ENCODE measurements around the gene PPFIA4.

PPFIA4 gene

DNA sequence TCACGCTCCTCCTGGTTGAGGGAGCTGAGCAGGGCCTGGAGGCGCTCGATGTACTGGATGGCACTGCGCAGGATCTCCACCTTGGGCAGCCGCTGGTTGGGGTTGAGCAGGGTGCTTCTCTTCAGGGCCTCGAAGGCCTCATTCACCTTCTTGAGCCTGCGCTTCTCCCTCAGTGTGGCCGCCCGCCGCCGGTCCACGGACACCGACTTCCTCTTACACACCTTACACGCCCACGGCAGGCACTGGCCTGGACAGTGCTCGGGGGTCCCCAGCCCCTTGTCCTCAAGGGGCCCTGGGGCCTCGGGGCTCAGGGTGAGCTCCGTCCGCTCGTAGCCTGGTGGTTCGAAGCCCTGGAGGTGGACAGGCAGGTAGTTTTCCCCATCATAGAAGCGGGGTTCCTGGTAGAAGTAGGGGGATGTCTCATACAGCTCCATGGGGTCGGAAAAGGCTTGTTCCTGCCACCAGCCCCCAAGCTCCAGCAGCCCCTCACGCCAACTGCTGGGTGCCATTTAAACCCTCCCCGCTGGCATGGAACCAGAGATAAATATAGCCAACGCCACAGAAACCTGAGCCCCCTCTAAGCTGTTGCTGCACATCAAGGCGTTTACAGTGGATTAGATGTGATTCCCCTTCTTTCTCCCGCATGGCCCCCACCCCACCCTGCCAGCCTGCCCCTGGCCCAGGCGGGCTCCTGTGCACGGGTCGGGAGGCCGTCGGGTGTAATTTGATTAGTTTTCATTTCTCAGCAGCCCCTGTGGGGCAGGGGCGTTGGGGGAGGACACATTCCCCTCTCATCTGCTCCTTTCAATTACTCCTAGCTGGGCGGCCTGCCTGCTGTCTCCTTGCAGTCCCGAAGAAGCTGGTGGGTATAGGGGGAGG is 59.5 kb downstream of the PPFIA4 start, which contains the start of gene MYOG:
Gene MYOG, minus strand, starts transcription at position 485 of the 879 bp plus-strand sequence. Its CDS starts 51 bp downstream, at position 434.
- no peak for DNase-seq

DNA sequence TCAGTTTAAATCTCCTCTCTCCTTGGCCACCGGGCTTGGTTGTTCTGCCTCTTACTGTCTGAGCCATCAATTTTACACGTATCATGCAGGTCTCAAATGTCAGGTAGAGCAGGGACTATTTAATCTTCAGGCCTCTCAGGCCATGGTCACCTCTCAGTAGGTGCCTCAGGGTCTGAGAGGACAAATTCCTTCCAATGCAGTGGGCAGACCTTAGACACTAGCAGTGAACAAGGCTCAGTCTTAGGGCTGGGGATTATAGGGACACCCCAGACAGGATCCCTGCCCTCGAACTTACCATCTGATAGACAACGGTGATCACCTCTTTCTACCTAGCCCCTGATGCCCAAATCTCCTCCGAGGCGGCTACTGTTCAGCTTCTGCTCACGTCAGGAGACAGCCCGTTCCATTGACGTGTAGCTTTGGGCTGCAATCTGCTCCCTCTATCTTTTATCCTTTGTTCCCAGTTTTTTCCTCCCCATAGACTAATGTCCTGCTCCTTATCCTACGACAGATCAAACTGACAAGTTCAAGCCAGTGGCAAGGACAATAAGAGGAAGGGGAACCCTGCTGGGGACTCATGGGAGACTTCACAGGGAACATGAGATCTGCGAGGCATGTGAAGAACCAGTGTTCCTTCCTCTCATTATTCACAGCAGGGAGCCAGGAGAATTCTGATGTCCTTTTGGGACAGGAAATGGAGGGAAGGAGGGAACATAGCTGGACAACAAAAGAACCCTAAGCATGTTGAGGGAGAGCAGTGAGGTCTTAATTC is 60.9 kb downstream of the PPFIA4 start:
- no peak for DNase-seq

DNA sequence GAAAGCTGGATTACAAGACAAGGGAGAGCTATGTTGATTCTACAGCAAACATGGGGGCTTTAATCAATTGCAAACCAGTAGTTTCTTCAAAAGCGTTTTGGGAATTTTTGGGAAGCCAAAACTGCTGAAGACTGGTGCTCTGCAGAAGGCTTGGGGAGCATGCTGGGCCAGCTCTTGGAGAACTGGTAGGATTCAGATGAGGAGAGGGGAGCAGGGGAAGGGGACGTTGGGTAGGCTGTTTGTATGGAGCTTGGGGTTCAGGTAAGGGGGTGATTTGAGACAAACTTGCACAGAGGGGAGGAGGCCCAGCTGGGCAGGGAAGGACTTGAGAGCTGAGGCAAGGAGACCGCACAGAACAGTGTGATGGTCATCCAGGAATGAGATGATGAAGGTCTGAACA is 62.1 kb downstream of the PPFIA4 start:
- no peak for DNase-seq

DNA sequence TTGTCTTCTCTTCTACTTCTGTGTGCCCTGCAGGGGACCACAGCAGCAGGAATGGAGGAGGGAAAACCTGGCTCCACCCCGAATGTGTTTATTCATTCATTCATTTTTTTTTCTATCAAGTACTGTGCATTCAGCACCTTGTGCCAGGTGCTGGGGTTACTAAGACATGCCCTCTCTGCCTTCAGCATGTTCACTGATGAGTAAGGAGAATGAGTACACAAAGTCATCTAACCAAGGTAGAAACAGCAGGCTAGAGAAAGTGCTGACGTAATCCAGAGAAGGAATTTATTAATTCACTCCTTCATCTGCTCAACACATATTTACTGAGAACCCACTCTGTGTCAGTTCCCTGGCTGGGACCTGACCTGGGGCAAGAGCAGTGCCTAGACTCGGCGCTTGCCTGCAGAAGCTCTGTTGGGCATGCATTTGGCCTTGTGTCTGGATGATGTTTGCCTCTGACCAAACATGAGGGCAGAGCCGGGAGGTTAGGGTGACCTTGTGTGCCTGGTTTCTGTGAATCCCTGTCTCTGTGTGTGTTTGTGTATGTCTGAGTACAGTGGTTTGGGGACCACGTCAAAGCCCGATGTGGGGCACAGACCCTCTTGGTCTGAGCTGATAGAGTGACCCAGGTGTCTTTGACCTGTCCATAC is 62.8 kb downstream of the PPFIA4 start:
- DNase-seq: no peak

DNA sequence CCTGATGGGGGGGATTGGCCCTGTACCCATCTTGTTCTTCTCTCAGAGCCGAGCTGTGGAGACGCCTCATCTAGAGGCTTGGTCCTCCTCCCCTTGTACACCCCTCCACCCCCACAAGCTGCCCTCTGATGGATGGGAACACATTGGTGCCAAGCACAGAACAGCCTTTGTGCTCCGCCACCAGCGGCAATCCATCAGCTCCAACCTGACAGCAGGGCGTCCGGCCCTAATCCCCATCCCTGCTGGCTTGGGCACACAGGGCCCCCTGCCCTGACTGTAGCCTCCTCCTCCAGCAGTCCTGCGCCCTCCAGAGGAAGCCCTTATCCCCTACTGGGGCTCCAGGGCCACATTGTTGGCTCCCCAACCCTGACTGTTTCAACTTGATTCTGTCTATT is 63.4 kb downstream of the PPFIA4 start:
- DNase-seq: no peak

DNA sequence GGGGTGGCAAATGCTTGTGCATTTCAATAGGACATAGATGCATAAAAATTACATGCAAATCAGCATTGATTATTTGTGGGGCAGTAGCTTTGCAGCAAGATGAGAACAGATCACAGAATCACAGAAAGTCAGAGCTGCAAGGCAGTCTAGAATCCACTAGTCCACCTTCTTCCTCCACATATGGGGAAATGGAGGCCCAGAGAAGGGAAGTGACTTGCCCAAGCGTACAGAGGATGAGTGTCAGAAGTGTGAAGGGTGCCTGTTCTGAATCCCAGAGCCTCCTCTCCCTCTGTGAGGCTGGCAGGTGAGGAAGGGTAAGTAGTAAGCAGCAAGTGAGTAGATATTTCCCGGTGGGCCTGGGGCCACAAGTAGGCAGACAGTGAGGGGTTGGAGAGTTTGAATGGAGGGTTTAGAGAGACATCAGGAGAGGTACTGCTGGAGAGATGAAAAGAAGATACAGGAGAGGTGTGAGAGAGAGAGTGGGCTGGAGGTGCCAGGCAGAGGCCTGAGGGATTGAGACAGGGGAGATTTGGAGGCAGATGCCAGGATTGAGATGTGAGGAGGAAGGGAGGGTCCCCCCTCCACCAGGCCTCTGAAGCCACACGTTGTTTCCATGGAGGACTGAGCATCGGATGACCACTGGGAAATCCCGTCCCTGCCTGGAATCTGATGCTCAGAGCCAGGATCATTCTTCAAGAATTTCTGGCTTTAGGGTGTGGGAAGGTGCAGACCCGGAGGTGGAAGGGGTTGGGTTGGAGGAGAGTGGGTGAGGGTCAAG is 64.3 kb downstream of the PPFIA4 start:
- no peak for DNase-seq

DNA sequence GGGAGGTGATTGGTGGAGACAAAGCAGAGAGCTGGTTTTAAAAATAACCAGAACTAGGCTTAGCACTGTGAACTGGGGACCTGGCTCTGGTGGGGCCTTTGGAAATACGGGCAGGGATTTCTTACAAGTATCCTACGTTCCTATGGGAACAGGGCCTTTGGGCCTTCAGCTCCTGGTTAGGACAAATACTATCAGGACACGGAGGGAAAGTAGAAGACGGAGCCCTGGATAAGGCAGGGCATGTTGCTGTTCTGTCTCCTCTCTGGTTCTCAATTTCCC is 64.8 kb downstream of the PPFIA4 start:
- no peak for DNase-seq

DNA sequence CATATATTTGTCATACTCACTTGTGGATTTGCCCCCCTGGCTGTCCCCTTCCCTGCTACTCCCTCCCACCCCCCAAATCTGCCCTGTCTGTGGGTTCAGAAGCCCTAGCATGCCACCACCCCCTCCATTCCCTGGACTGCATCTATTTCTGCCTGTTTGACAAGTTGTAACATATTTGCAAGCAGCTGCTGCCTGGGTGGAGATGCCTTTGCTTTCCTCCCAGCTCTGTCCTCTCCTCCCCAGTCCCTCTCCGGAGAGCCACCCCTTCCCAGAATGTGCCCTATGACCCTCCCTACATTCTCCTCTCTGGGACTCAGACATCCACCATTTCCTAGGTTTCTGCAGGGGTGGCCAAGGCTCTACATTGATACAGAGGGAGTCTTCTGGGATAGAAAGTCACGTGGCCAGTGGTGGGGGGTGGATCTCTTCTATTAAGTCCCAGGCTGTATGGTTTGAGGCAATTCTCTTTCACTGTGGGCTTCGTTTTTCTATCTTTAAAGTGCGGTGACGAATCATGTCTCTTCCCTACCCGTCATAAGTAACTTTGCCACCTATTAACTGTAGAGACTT is 65.6 kb downstream of the PPFIA4 start:
- DNase-seq: no peak

DNA sequence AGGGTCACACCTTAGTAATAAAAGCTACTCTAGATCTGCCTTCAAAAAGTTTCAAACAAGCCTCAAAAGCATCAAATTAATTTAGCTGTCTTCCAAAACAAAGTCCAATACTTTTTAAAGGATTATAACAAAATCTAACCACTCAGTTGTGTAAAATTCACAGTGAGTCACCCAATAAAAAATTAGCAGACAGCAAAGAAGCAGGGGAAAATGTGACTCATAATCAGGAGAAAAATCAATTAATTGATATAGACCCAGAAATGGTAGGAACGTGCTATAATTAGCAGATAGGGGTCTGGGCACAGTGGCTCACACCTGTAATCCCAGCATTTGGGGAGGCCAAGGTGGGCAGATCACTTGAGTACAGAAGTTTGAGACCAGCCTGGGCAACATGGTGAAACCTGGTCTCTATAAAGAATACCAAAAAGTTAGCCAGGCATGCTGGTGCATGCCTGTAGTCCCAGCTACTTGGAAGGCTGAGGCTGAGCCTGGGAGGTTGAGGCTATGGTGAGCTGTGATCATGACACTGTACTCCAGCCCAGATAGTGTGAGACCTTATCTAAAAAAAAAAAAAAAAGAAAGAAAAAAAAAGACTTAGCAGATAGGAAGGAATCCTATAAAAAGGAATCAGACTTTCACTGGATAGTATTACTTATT is 67.6 kb downstream of the PPFIA4 start:
- DNase-seq: no peak

DNA sequence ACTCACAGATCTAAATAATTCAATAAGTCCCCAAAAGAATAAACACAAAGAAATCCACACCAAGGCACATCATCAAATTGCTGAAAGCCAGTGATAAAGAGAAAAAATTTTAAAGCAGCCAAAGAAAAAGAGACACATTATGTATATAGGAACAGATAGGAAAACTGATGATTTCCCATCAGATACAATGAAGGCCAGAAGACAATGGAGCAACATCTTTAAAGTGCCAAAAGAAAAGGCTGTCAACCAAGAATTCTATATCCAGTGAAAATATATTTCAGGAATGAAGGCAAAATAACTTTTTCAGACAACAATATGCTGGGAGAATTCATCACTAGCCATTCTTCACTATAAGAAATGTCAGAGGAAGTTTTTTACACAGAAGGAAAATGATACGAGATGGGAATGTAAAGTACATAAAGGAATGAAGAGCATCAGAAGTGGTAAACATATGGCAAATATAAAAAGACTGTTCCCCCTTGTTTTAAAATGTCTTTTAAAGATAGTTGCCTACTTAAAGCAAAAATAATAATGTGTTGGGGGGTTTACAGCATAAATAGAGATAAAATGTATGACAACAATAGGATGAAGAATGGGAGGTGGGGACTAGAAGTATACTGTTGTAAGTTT is 68.9 kb downstream of the PPFIA4 start:
- DNase-seq: no peak

DNA sequence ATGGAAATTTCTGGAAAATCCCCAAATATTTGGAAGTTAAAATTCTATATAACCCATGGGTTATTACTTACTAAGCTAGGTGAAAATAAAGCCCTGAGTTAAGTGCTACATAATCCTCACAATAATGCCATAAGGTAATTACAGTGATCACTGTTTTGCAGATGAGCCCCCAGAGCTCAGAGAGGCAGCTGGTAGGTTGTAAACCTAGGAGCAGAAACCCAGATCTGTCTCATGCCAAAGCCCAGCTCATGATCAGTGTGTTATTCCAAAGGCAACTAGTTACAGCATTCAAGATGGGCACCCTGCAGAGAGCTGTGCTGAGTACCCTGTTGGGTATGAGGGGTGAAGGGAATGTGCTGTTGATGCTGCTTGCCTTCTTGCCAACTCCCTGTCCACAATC is 70.3 kb downstream of the PPFIA4 start:
- no peak for DNase-seq

DNA sequence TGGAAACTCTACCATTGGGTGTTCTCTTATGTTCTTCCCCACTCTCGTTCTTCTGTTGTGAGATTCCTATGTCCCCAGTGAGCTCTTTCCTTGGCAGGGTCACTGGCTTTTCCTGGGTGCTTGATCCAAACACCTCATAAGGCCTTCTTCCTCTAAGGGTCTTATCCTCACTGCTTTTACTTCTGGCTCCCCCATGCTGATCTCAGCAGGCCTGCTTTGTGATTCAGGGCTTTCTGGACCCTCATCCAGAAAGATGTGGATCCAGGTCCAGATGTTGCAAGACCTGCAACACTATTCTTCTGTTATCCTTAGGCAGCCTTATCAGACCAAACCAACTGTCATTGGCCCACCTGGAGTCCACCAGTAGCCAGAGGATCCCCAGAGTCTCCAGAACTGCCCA is 70.7 kb downstream of the PPFIA4 start:
- no peak for DNase-seq

DNA sequence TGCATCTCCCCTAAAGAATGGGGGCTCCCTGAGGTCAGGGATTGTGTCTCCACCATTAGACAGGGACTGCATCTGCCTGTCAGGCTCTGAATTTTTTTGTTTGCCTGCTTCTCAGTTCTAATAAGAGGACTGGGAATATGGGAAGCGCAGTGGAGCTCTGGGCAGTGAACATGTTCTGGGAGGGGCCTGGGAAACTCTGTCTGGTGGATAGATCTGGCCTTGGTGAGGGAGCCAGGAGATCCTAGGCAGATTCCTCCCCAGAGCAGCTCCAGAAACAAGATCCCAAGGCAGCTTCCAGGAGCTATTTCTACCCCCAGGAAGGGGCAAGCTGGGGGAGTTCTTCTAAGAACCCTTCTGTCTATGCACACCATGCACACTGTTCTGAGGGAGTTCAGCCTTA is 72.2 kb downstream of the PPFIA4 start:
- DNase-seq: no peak

DNA sequence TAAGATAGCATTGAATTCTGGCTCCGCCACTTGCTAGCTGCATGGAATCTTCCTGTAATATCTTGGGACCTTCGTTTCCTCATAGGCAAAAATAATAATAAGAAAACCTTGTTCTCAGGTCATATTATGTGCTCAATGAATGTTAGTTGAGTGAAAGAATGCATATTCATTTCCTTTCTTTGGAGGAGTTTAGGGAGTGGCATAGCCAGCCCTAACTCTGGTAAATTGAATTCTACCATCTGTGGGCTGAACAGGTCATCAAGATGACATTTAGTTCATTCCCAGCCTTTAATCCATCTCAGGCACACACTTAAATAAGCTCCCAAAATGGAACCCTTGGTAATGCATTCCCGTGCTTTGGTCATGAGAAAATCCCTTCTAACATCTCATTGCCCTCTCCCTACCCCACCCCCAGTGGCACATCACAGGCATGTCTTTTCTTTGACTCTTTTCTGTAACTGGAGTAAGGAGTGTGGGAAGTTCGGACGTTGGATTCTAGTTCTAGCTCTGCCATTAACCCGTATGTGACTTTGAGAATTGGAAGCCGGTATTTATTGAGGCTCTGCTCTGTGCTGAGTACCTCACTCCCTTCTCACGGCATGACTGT is 72.7 kb downstream of the PPFIA4 start:
- DNase-seq: no peak

DNA sequence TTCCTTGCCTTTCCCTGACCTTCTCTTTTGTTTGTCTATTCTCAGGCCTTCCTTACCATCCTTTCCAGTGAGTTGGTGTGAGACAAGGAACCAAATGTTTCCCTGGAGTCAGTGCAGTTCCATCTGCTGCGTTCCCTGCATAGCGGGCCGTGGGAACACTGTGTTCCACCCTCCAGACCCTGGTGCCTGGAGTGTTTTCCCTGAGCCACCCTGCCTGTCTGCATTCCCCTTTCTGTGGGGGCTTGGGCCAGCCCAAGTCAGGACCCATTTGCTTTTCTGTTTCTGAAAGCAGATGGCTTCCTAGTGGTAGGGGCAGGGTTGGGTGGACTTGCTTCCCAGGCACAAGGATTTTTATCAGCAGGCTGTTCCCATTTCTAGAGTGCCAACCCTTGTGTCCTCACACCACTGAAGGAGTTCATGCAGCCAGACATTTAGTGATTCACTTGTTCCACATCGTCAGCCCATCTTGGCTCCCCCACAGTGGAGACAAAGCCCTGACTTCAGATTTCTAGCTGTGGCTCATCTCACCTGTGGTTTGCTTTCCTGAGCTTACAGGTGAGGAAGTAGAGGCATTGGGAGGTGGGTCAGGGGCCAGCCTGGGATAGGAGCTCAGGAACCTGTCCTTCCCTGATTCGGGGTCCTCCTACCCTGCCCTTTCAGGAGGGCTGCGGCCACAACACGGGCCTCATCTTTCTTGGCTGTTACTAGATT is 73.7 kb downstream of the PPFIA4 start:
- DNase-seq: no peak

DNA sequence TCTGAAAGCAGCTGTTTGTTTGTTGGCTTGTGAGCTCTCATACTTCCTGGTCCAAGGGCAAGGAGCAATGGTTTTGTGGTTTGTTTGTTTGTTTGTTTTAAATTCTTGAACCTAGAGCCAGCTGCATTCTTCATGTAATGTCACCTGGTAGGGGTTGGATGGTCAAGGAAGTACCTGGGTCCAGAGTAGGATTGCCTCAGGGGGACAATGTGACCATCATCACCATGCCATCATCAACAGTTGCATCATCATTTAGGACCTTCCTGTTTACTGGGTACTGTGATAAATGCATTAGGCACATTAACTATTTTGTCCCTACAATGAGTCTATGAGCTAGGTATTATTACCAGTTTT is 74.2 kb downstream of the PPFIA4 start:
- no peak for DNase-seq

DNA sequence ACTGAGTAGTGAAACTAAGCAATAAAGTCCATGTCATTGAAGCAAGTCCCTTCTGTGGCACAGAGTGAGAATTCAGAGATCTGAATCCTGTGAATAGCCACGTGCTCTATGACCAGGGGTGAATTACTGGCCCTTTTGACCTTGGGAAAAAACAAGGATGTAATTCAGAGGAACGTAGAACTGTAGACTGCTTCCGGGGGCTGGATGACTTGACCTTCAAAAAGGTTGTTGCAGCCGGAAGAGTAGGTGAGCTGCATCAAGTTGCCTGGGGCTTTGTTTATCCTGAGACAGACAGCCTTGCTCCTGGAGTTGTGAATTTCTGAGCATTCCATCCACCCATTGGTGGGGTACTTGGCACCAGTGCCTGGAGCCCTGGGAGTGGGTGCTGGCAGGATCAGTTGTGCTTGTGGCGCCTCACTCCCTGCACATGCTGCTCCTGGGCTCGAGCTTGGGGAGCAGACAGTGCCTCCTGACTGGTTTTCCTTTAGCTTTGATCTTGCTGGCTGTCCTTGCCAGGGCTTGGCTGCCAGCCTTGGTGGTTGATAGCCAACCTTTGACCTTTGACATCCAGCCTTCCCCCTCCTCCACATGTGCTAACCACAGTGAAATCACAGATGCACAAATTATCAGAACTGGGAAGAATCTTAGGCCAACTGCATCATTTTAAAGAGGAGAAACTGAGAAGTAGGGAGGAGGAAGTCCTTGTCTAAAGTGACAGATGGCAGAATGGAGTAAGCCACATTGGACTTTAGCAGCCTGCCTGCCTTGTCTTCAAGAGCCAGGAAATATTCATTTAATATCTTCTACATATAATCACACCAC is 75.7 kb downstream of the PPFIA4 start:
- DNase-seq: no peak

DNA sequence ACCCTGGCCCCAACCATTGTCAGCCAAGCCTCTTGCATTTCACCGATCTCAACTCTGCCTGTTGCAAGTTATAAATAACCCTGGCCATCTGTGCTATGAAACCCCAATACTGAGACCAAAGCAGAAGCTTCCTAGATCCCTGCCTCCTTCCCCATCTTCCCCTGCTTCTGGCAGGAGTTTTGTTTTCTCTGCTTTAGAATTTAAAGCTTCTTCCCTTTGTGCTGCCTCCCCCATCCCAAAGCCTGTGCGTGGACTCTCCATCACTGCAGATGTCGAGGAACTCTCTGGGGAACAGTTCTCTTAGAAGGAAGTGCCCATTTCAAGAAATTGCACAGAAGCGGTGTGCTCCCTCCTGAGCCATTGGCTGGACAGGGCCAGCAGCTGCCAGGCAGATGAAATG is 76.9 kb downstream of the PPFIA4 start:
- DNase-seq: no peak

DNA sequence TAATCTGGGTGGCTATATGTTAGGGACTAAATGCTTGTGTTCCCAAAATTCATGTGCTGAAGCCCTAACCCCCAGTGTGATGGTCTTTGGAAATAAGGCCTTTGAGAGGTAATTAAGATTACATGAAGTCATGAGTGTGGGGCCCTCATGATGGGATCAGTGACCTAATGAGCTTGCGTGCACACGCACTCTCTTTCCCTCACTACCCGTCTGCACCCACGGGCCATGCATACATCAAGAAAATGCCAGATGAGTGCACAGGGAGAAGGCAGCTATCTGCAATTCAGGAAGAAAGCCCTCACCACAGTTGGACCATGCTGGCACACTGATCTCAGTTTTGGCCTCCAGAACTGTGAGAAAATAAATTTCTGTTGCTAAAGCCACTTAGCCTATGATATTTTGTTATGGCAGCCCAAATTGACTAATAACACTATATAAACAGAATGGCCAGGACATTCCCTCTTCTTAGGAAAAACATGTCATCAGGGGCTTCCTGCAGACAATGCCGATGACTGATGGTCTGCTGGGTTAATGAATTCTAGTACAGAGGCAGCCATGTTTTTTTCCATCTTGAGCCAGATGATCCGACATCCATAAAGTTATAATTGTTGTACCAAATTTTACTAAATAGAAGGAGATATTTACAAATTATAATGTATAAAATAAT is 77.7 kb downstream of the PPFIA4 start:
- DNase-seq: no peak

Data from NCI-H510A treated with DMSO at 0.1 percent for 48 hours (cell line).